CD8-positive, alpha-beta memory T cell (primary cell): ENCODE results near the gene MAFB. TPM values are rescaled to one million over a fixed set of nuclear protein-coding genes. Genes with fewer than 3 reads are reported as not detected.

Source experiments
- CTCF ChIA-PET: fragments of 350-600 bp; sonication (Branson Sonifier 250); formaldehyde crosslinking; loops from one replicate; lab custom pipeline; 2021; ENCODE audit warnings: antibody characterized with exemption; lab: Charles Lee
- POLR2A ChIA-PET: fragments of 350-600 bp; sonication (Branson Sonifier 250); formaldehyde crosslinking; loops from one replicate; lab custom pipeline; 2021; ENCODE audit warnings: antibody characterized with exemption; lab: Charles Lee
- DNase-seq, 5 donors: peaks; one replicate each; pipeline versions ENCODE4 v3.0.0 to v3.0.0-alpha.2; 2020 to 2022; ENCODE audit warnings: mixed read lengths in 1 of 5
- H3K27ac ChIP-seq: one replicate; pipeline ENCODE4 v1.7.0; 2013; ENCODE audit warnings: low read depth, mild to moderate bottlenecking, low read length, moderate library complexity
- H3K27me3 ChIP-seq: 2 replicates; pipeline ENCODE4 v1.7.0; 2013; ENCODE audit warnings: low read length, mild to moderate bottlenecking; ENCODE audit not compliant: insufficient read depth, poor library complexity, severe bottlenecking
- H3K36me3 ChIP-seq: 2 replicates; pipeline ENCODE4 v1.7.0; 2013; ENCODE audit warnings: mild to moderate bottlenecking, low read length, moderate library complexity; ENCODE audit not compliant: insufficient read depth
- H3K4me1 ChIP-seq: 2 replicates; pipeline ENCODE4 v1.7.0; 2013; ENCODE audit warnings: mild to moderate bottlenecking, low read length, moderate library complexity; ENCODE audit not compliant: insufficient read depth
- H3K4me3 ChIP-seq: 2 replicates; pipeline ENCODE4 v1.7.0; 2013; ENCODE audit warnings: mild to moderate bottlenecking, low read length
- H3K9me3 ChIP-seq: 2 replicates; pipeline ENCODE4 v1.7.0; 2013; ENCODE audit warnings: mild to moderate bottlenecking, low read length
- H3K27ac Mint-ChIP-seq, 8 donors: one replicate each; pipeline ENCODE4 v1.8.0; 2020 to 2021; ENCODE audit warnings: mixed read lengths in 8 of 8, mild to moderate bottlenecking in 6 of 8, inconsistent platforms in 3 of 8, moderate library complexity in 3 of 8
- H3K27me3 Mint-ChIP-seq, 2 donors: one replicate each; pipeline ENCODE4 v1.8.0; 2020 to 2021; ENCODE audit warnings: mixed read lengths in 2 of 2, mild to moderate bottlenecking in 1 of 2, moderate library complexity in 1 of 2
- H3K36me3 Mint-ChIP-seq, 3 donors: one replicate each; pipeline ENCODE4 v1.8.0; 2020 to 2021; ENCODE audit warnings: mixed read lengths in 3 of 3, inconsistent platforms in 1 of 3, mild to moderate bottlenecking in 1 of 3
- H3K4me1 Mint-ChIP-seq, 3 donors: one replicate each; pipeline ENCODE4 v1.8.0; 2020 to 2021; ENCODE audit warnings: mixed read lengths in 3 of 3, inconsistent platforms in 1 of 3, mild to moderate bottlenecking in 1 of 3
- H3K4me3 Mint-ChIP-seq, 7 donors: one replicate each; pipeline ENCODE4 v1.8.0; 2020 to 2021; ENCODE audit warnings: mixed read lengths in 7 of 7, mild to moderate bottlenecking in 6 of 7, moderate library complexity in 4 of 7, inconsistent platforms in 2 of 7
- H3K9me3 Mint-ChIP-seq, 5 donors: one replicate each; pipeline ENCODE4 v1.8.0; 2020 to 2022; ENCODE audit warnings: mixed read lengths in 5 of 5, mild to moderate bottlenecking in 3 of 5, moderate library complexity in 2 of 5, inconsistent platforms in 1 of 5
- polyA plus RNA-seq: library from polyadenylated mRNA; unstranded; fragments of 300-500 nt; fragmentation: Illumina TruSeq; gene quantifications from one replicate; pipeline ENCODE4 v1.2.3, GENCODE V29; 2021
- total RNA-seq, 2 experiments: library from RNA; stranded (reverse); gene quantifications; one replicate each; pipeline ENCODE4 v1.2.3, GENCODE V29; 2021

MAFB gene
- total and polyA plus RNA-seq, 3 experiments from 2014 or later, result 1.7 to 2.0 TPM; not detected in 1

DNA sequence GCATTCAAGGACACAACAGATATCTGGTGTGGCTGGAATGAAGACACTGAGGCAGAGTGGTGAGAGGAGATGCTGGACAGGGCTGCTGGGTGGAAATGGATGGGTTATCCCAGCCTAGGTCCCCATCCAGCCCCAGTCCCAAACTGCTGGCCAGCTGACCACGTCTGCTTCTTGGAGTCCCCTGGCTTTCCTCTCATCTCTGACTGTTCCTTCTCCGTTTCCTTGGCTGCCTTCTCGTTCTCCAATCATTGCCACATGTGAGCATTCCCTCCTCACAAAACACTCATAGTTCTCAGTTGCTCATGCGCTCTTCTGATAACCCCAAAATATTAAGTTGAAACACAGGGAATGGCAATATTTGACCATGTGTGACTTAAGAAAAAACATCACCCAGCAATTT, 31.5 kb downstream of the MAFB start:
- Histone ChIP-seq H3K36me3 (no peaks in the 10 kb centered on the region), H3K27ac (no peak overlapping the region), H3K9me3 (no peaks in the 10 kb centered on the region), H3K4me3 (no peak overlapping the region), H3K4me1 (no peaks in the 10 kb centered on the region), H3K27me3 (no peaks in the 10 kb centered on the region)
- no peak overlapping the region for H3K4me3 Mint-ChIP-seq
- H3K9me3 Mint-ChIP-seq, result no peaks in the 10 kb centered on the region
- ChIA-PET CTCF (no interaction called here), POLR2A (no interaction called here)
- peaks cover 9 to 13% of the 10 kb centered on the region in 2 donors for H3K27me3 Mint-ChIP-seq
- H3K27ac Mint-ChIP-seq, result peak overlapping the region in 1 of 8 donors; percentile 37
- H3K4me1 Mint-ChIP-seq, result no peaks in the 10 kb centered on the region
- no peaks in the 10 kb centered on the region for H3K36me3 Mint-ChIP-seq
- DNase-seq, result no peak

DNA sequence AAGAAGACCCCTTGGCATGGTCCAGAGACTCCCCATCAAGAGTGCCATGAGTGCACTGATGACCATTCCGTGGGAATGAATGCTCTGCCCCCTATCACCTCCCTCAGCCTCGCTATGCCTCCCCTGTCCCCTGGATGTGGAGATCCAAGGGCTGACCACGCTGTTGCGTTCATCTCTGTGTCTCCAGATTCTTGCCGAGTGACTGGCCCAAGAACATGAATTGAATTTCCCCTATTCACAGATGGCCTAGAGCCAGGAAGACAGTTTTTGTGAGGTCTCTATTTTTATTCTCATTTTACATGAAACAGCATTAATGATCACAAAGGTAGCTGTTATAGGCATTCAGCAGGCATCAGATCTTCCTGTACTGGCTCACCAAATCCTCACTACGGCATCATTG, 33.6 kb downstream of the MAFB start:
- Mint-ChIP-seq H3K36me3 (no peaks in the 10 kb centered on the region), H3K9me3 (no peaks in the 10 kb centered on the region), H3K4me3 (no peak overlapping the region), H3K4me1 (no peaks in the 10 kb centered on the region), H3K27ac (no peak overlapping the region), H3K27me3 (peaks cover 5 to 13% of the 10 kb centered on the region in 2 donors)
- DNase-seq, result no peak
- no peak overlapping the region for H3K4me3 ChIP-seq
- H3K27ac ChIP-seq, result no peak overlapping the region
- CTCF ChIA-PET, result no interaction called here
- no peaks in the 10 kb centered on the region for H3K4me1 ChIP-seq
- POLR2A ChIA-PET, result no interaction called here
- no peaks in the 10 kb centered on the region for H3K9me3 ChIP-seq
- no peaks in the 10 kb centered on the region for H3K36me3 ChIP-seq
- H3K27me3 ChIP-seq, result no peaks in the 10 kb centered on the region

DNA sequence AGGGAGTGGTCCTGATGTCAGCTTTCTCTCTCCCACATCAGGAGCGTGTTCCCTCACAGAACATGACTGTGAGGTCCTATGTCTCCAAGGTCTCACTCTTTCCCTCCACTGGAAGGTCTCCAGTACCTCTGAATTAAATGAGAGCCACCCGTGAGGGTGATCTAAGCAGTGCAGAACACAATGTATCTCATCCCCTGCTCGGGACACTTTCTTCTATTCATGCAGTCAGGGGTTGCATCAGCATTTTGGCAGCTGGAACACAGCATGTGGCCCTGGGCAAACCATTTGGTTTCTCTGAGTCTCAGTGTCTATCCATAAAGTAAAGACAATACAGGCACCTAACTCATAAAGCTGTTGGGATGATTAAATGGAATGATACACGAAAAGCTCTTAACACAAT, 34.2 kb downstream of the MAFB start:
- H3K4me1 ChIP-seq, result no peaks in the 10 kb centered on the region
- ChIA-PET CTCF (no interaction called here), POLR2A (no interaction called here)
- H3K4me3 Mint-ChIP-seq, result no peak overlapping the region
- H3K36me3 ChIP-seq, result no peaks in the 10 kb centered on the region
- H3K27ac ChIP-seq, result no peak overlapping the region
- H3K4me1 Mint-ChIP-seq, result no peaks in the 10 kb centered on the region
- no peaks in the 10 kb centered on the region for H3K9me3 Mint-ChIP-seq
- peaks cover 3 to 13% of the 10 kb centered on the region in 2 donors for H3K27me3 Mint-ChIP-seq
- H3K27me3 ChIP-seq, result no peaks in the 10 kb centered on the region
- H3K4me3 ChIP-seq, result no peak overlapping the region
- DNase-seq, result no peak
- H3K9me3 ChIP-seq, result no peaks in the 10 kb centered on the region
- H3K27ac Mint-ChIP-seq, result no peak overlapping the region
- H3K36me3 Mint-ChIP-seq, result no peaks in the 10 kb centered on the region

DNA sequence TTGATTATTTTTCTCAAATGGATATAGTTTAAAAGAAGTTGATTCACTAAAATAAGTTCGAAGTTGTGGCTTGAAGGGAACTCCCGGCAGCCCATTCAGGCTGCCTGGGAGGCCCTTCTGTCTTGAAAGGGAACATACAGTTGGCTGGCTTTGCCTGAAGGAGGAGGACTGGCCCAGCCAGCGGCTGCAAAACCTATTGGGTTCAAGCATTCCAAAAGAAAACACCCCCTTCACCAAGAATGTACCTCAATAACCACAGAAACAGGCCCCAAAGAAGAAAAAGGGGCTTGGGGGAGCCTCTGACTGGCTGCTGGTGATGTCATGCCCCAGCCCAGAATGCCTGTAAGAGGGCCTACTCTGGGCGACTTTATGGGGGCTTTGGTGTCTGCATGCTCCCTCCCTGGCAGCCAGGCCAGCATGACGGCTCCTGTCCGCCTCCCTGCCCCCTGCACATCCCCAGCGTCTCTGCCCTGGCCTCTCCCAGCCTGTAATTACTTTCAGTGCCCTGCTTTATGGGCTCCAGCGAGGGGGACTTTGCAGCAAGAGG, 36.5 kb downstream of the MAFB start:
- ChIA-PET CTCF (no interaction called here), POLR2A (no interaction called here)
- H3K9me3 ChIP-seq, result no peaks in the 10 kb centered on the region
- no peaks in the 10 kb centered on the region for H3K36me3 Mint-ChIP-seq
- no peak overlapping the region for H3K4me3 Mint-ChIP-seq
- H3K27me3 Mint-ChIP-seq, result peaks cover 2 to 18% of the 10 kb centered on the region in 2 donors
- no peaks in the 10 kb centered on the region for H3K27me3 ChIP-seq
- no peaks in the 10 kb centered on the region for H3K9me3 Mint-ChIP-seq
- H3K4me3 ChIP-seq, result no peak overlapping the region
- no peak overlapping the region for H3K27ac ChIP-seq
- H3K27ac Mint-ChIP-seq, result no peak overlapping the region
- no peaks in the 10 kb centered on the region for H3K36me3 ChIP-seq
- H3K4me1 Mint-ChIP-seq, result no peaks in the 10 kb centered on the region
- H3K4me1 ChIP-seq, result no peaks in the 10 kb centered on the region
- no peak for DNase-seq

DNA sequence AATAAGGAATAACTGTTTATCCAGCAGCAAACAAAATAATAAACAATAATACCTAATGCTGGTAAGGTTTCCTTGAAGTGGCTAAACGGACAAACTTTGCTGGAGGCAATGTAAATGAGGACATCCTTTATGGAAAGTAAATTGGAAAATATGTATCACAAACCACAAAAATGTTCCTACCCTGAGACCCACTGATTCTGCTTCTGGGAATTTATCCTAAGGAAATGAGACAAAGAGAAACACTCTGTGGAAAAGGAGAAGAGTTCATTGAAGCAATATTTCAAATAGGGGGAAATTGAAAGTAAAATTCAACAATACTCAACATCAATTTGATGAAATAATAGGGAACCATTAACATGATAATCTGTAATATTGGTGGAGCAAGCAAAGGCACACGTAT, 37.9 kb downstream of the MAFB start:
- Histone ChIP-seq H3K4me3 (no peak overlapping the region), H3K9me3 (no peaks in the 10 kb centered on the region), H3K36me3 (no peaks in the 10 kb centered on the region), H3K27me3 (no peaks in the 10 kb centered on the region), H3K4me1 (no peaks in the 10 kb centered on the region), H3K27ac (no peak overlapping the region)
- peaks cover 4 to 22% of the 10 kb centered on the region in 2 donors for H3K27me3 Mint-ChIP-seq
- POLR2A ChIA-PET, result no interaction called here
- H3K27ac Mint-ChIP-seq, result no peak overlapping the region
- no peaks in the 10 kb centered on the region for H3K36me3 Mint-ChIP-seq
- no peak for DNase-seq
- no peak overlapping the region for H3K4me3 Mint-ChIP-seq
- CTCF ChIA-PET, result no interaction called here
- no peaks in the 10 kb centered on the region for H3K4me1 Mint-ChIP-seq
- no peaks in the 10 kb centered on the region for H3K9me3 Mint-ChIP-seq

DNA sequence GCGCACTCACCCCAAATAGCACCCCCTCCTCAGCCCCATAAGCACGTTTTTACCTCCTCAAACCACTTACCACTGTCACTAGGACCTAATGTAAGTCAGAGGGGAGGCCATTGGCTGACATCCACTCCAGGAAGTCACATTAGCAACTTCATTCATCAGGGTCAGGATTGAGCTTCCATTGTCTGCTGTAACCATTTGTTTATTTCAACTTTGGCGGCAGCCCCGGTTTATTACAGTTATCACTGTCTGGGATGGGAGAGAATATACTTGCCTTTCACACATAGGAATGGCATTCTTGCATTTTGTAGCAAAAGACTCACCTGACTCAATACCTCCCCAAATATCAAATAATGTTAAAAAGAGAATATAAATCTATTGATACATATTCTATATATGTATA, 38.3 kb downstream of the MAFB start:
- POLR2A ChIA-PET, result no interaction called here
- no peaks in the 10 kb centered on the region for H3K9me3 ChIP-seq
- Mint-ChIP-seq H3K36me3 (no peaks in the 10 kb centered on the region), H3K4me3 (no peak overlapping the region), H3K9me3 (no peaks in the 10 kb centered on the region), H3K4me1 (no peaks in the 10 kb centered on the region), H3K27ac (no peak overlapping the region), H3K27me3 (peaks cover 6 to 27% of the 10 kb centered on the region in 2 donors)
- no peaks in the 10 kb centered on the region for H3K4me1 ChIP-seq
- H3K4me3 ChIP-seq, result no peak overlapping the region
- H3K27ac ChIP-seq, result no peak overlapping the region
- CTCF ChIA-PET, result no interaction called here
- no peak for DNase-seq
- no peaks in the 10 kb centered on the region for H3K36me3 ChIP-seq
- H3K27me3 ChIP-seq, result no peaks in the 10 kb centered on the region

DNA sequence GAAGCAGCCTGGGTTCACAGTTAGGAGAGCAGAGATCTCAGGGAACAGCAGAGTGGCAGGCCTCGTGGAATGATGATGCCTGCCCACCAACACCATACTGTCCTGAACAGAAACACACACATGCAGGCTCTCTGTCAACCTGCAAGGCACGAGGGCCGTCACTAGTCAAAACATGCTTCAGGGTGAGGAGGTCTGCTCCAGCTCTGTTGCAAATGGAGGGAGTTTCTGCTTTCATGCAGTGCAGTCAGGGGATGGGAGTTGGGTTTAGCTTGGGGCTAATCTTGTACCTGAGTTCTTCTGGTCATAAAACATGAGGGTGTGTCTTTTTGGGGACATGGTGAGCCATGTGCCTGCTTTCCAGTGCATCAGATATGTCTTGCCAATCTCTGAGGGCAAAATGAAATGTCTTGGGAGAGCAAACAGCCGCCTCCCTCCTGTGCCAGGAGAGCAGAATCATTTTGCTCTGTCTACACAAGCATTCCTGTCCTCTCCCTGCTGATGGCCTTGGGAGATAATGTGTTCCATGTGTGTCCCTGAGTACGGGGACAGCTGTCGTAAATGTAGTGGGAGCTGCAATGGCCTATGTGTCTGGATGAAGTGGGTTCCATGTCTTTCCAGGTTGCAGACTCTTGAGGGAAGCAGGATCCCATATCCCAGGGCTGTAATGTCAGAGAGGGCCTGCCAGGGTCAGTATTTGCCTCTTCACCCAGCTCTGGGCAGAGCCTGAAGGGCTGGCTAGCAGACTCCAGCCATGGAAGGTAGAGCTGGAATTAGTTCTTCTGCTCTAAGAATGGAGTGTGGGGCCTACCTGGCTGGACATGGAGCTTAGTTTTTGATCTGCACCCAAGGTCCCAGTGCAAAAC, 40.6 kb downstream of the MAFB start:
- Histone ChIP-seq H3K27me3 (no peaks in the 10 kb centered on the region), H3K4me1 (no peaks in the 10 kb centered on the region), H3K9me3 (no peaks in the 10 kb centered on the region), H3K27ac (no peak overlapping the region), H3K36me3 (no peaks in the 10 kb centered on the region), H3K4me3 (no peak overlapping the region)
- H3K9me3 Mint-ChIP-seq, result no peaks in the 10 kb centered on the region
- no peak for DNase-seq
- ChIA-PET POLR2A (no interaction called here), CTCF (no interaction called here)
- H3K36me3 Mint-ChIP-seq, result no peaks in the 10 kb centered on the region
- H3K4me1 Mint-ChIP-seq, result no peaks in the 10 kb centered on the region
- no peak overlapping the region for H3K4me3 Mint-ChIP-seq
- H3K27ac Mint-ChIP-seq, result no peak overlapping the region
- peaks cover 4 to 25% of the 10 kb centered on the region in 2 donors for H3K27me3 Mint-ChIP-seq

DNA sequence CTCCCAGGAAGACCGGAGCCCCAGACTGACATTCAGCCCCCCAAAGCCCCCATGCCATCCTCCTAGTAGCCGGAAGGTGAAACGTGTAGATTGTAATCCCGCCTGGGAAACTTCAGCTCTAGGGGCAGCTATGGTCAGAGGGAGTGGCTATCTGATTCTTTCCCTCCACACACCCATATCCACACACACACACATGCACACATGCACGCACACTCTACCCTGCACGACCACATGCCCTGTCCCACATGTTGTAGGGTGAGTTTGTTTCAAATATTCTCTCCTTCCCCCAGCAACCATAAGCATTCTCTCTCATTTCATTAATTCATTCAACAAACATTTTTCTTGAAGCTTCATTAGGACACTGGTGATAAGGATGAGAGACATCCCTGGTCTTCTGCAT, 42.2 kb downstream of the MAFB start:
- Histone ChIP-seq H3K27me3 (no peaks in the 10 kb centered on the region), H3K4me1 (no peaks in the 10 kb centered on the region), H3K27ac (no peak overlapping the region), H3K4me3 (no peak overlapping the region), H3K36me3 (no peaks in the 10 kb centered on the region), H3K9me3 (no peaks in the 10 kb centered on the region)
- POLR2A ChIA-PET, result no interaction called here
- H3K27me3 Mint-ChIP-seq, result peaks cover 9 to 22% of the 10 kb centered on the region in 2 donors
- H3K4me1 Mint-ChIP-seq, result no peaks in the 10 kb centered on the region
- CTCF ChIA-PET, result no interaction called here
- no peaks in the 10 kb centered on the region for H3K36me3 Mint-ChIP-seq
- H3K9me3 Mint-ChIP-seq, result no peaks in the 10 kb centered on the region
- no peak for DNase-seq
- no peak overlapping the region for H3K4me3 Mint-ChIP-seq
- H3K27ac Mint-ChIP-seq, result no peak overlapping the region
